A172 (cell line): Measurements from ENCODE around the gene RNASE4. TPM values are rescaled to one million over a fixed set of nuclear protein-coding genes. Genes with fewer than 3 reads are reported as not detected.
"Not testable (repeated sequence)": the region's sequence is repeated elsewhere in the genome, so short reads cannot be mapped to it uniquely, and the experiment has no call there.

Source experiments
- DNase-seq: peaks from one replicate; pipeline ENCODE4 v3.0.0-alpha.2; 2015; ENCODE audit warnings: low spot score
- total RNA-seq: library from RNA; depleted of rRNA; stranded (reverse); fragments of >200 nt; shearing (Covaris generic); gene quantifications from 2 replicates; pipeline ENCODE4 v1.2.3, GENCODE V29; 2014

The RNASE4 gene
- total RNA-seq, 1 experiment from 2014 or later = 0.91 TPM

DNA sequence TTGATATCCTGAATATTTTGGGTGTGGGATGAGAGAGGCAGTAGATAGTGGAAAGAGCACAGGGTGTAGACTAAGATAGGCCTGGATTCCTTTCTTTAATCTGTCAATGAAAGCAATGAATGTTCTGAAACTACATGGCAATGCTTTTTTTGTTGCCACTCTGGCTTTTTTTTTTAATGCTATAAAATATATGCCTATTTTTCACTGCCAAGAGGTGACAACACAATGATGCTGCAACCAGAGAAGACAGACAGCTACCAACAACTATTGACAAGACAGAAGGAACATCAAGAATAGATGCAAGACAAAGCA, 13.6 kb downstream of the RNASE4 start:
- DNase-seq = no peak

DNA sequence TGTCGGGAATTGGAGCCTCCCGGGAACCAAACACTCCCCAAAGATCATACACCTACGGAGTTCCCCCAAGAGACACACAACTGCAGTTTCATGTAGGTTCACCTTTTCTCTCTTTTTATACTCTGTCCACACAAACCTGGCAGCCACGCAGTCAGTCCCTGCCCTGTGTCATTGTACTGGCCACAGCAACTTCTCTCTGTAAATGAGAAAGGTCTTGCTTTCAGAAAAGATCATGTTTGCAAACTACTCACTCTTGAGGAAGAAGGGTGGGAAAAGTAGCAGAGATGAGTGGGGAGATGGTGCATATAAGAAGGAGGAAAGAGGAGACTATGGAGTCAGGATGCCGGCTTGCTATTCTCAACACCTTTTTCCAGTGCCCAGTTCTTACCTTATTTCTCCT, 14.6 kb downstream of the RNASE4 start:
- DNase-seq = no peak

DNA sequence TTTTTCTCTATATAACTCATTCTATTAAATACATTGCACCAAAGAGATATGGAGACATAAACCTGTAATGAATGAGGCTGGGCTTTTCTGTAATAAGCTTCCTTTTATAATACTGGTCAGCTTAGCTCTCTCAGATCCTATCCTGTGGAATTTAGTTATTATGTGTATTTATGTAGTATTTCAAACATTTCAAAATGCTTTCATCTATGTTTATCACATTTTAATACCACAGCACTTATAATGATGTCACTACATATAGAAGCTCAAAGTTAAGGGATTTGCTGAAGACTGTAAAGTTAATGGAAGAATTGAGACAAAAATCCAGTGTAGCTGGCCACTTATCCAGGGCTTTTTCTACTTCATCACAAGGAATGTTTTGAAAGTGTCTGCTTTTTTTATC, 15.6 kb downstream of the RNASE4 start:
- DNase-seq = no peak

DNA sequence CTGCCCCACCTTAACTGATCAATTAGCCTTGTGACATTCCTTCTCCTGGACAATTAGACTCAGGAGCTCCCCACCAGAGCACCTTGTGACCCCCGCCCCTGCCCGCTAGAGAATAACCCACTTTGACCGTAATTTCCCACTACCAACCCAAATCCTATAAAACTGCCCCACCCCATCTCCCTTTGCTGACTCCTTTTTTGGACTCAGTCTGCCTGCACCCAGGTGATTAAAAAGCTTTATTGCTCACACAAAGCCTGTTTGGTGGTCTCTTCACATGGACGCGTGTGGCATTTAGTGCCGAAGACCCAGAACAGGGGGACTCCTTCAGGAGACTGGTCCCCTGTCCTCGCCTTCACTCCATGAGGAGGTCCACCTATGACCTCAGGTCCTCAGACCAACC, 16.6 kb downstream of the RNASE4 start:
- DNase-seq = not testable (repeated sequence)

DNA sequence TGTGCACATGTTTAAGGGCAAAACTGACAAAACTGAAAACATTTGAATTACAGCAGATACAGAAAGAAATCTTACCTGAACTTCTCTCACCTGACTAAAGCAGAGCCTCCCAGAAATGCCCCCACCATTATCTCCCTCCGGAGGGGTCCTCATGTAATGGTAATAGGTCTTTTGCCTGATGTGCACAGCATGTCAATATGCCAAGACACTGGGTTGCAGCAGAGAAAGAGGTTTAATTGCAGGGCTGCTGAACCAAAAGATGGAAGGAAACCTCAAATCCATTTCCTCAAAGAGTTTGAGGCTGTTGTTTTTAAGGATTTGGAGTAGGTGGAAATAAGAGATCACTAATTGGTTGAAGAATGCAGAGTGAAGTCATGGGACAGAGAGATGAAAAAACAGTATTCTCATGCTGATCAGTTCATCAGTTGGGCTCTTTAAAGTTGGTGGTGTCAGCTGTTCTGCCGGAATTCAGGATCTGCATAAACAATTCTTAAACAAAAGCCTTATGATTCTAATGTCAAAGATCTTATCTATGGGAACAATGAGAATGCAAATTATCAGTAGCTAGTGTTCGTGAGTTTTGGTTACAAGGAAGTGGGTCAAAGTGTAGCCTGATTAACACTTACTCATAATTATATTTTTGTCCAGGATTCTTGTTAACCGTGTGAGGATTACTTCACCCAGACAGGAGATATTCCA, 22.4 kb downstream of the RNASE4 start:
- no peak for DNase-seq

DNA sequence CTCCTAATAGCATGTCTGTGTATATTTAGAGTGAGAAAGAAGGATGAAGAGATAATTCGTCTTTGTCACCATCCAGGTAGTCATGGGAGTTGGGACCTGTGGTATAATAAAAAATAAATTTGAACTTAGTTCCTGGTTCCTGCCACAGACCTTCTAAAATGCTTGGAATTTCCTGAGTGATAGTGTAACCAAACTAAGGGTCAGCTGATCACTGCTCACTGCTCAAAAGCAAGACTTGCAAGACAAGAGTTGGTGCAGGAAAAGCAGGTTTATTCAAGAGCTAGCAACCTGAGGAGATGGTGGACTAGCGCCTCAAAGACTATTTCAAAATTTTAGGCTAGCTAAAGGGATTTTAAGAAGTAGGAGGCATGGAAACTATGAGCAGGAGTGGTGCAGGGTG, 23.3 kb downstream of the RNASE4 start:
- peak; percentile 6 for DNase-seq

DNA sequence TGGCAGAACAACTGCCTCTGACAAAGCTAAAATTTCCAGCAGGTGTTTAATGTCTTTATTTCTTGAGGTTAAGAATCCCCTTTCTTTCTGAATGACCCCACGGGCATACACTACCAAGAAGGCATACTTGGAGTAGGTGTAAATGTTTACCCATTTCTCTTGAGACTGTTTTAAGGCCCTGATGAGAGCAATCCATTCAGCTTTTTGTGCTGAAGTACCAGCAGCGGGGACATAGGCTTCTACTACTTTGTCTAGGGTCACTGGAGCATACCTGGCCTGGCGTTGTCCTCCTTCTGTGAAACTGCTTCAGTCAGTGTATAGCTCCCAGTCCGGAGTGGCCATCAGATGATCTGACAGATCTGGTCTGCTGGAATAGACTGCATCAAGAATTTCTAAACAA, 26.9 kb downstream of the RNASE4 start:
- DNase-seq = no peak

DNA sequence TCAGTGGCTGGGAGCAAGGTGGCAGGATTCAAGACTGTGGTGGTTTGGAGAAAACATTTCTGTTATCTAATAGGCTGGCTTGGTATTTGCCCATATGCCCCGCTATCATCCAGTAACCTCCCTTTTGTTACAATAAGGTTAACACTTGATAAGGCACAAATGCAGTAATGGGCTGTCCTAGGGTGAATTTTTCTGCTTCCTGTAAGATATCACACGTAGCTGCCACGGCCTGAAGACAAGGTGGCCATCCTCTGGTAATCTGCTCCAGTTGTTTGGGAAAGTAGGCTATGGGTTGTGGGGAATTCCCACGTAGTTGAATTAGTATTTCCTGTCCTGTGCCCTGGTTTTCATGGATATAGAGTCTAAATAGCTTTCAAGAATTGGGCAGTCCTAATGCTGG, 27.3 kb downstream of the RNASE4 start:
- DNase-seq = no peak

DNA sequence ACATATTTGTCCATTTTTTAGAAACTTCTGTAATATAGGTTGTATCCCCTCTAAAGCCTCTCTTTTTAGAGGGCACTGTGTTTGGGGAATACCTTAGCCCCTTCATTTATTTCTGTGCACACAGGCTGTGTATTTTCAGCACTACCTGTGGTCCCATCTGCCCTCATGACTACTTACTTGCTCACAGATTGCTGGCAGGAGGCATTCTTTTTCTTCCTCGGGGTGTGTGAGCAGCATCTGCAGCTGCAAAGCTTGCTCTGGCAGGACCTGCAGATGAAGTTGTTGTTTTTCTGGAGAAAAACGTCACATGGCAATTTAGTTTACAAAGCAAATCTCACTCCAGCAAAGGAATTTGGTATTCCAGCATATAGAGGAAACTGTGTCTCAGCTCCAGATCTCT, 28.5 kb downstream of the RNASE4 start:
- DNase-seq = no peak

DNA sequence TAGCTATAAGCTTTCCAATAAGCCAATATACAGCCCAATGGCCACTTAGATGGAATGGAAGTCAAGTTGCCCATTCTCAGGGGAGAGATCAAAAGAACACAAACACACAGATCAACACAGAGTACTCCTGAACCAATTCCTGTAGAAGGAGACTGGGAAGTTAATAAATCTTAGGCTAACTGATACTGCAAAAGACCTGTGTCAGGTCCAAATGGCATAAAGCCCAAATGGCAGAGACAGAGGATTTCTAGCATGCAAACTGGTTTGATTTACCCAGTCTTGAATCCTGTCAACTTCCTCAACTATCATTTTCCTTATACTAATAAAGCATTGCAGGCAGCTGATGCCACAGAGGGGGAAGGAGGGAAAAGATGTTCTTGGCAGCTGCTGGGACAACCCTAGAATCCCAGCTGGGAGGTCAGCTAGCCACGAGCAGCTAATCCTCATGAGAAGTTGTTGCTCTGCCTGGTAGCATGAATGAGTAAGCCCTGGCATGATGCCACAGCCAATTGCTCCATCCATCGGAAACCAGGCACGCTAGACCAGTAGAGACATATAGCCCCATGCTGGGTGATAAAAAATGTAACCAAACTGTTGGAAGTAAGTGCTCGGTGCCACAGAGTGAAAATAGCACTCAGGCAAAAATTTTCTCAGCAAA, 30.4 kb downstream of the RNASE4 start:
- DNase-seq = peak; percentile 34

DNA sequence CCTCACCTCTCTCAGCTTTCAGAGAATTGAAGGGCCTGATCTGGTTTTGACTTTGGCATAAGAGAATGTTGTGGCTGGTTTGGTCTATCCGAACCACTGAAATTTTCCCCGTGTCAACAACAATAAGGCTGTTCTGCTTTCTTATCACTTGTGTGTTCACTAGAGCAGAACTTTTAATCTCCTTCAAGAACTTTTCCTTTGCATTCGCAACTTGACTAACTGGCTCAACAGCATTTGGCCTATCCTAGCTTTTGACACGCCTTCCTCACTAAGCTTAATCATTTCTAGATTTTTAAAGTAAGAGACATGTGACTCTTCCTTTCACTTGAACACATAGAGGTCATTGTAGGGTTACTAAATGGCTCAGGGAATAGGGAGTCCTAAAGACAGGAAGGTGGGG, 35.4 kb downstream of the RNASE4 start:
- DNase-seq = no peak

DNA sequence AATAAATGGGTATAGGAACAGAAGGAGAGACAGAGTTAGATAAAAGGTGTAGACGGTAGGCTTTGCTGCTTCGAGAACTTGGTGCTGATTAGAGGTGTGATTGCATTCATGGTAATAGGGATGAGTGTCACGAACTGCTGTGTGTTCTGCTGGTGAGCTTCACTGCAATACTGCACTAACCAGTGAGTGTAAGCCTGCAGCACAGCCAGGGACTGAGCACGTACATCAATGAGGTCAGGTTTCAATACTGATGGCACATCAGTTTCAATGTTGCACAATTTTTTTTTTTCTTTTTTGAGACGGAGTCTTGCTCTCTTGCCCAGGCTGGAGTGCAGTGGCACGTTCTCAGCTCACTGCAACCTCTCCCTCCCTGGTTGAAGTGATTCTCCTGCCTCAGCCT, 36.4 kb downstream of the RNASE4 start:
- DNase-seq = no peak

DNA sequence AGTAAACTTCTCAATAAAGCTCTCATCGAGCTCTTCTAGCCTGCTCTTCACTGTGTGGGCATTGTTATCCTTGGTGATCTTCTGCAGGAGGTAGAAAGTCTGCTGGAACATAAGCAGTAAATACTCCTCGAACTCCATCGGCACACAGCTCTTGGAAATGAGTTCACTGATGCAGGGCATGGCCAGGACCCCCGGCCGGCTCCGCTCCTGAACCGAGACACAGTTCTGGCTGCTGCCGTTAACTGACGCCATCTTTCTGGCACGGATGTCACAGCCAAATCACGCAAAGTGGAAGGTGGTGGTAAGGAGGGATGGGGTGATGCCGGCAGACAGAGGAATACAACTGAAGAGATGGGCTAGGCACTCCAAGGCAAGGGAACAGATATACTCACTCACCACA, 37.7 kb downstream of the RNASE4 start:
- DNase-seq = no peak

DNA sequence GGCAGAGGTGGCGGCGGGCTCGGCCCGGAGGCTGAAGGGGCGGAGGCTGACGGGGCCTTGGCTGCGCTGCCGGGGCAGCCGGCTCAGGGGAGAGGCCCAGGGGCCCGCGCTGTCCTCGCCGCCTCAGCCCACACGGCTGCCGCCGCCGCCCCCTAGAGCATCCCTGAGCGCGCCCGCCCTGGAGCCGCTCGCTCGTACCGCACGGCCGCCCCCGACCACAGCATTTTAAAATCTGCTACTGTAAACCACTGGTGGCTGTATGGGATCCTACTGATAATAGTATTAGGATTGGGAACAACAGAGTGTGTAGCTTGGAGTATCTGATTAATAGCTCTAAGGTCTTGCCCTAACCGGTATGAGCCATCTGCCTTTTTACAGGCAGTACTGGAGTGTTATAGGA, 39.1 kb downstream of the RNASE4 start:
- no peak for DNase-seq

DNA sequence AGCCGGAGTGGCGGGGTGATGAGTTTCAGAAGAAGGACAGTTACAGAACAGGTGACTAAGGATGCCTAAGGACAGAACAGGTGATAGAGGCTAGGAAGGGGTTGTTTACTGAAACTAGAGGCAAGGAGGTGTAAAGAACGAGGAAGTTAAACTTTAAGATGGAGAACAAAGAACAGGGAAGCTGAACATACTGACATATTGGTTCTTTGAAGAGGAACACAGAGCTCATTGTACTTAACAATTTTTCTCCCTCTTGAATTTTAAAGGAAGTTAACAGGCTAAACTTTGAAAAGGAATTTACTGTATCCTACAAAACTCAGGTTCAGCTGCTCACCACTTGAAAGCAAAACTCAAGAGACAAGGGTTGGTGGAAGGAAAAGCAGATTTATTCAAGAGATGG, 41.8 kb downstream of the RNASE4 start:
- not testable (repeated sequence) for DNase-seq

DNA sequence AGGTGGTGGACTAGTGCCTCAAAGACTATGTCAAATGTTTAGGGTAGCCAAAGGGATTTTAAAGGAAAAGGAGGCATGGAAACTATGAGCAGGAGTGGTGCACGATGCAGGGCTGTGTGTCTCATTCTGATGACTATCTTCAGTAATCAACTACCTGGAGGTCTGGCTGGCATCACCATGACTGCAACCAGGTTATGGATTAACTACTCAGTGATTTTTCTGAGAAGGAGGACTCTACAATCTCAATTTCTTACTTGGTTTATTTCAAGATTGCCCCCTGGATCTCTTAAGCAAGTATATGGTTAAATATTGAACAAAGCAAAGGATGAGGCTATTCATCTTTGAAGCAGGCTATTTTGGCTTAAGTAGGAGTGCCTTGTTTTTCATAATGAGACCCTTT, 42.2 kb downstream of the RNASE4 start:
- DNase-seq = no peak

DNA sequence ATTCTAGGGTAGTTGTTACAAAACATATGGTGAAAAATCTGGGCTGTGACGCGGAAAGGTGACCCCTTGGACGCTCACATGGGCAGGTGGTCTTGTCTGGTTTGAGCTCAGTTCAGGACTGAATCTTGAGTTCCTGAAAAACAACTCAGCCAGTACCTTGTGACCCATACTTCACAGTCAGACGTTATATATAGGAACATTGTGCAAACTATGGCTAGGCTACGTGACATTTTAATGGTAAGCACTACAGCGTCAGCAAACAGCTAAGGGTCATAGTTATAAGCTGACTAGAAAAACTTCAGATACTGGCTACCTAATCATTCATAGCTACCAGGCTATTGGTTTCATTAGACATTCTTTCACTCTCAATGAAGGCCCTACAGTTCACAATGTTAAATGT, 46.5 kb downstream of the RNASE4 start:
- DNase-seq = no peak

DNA sequence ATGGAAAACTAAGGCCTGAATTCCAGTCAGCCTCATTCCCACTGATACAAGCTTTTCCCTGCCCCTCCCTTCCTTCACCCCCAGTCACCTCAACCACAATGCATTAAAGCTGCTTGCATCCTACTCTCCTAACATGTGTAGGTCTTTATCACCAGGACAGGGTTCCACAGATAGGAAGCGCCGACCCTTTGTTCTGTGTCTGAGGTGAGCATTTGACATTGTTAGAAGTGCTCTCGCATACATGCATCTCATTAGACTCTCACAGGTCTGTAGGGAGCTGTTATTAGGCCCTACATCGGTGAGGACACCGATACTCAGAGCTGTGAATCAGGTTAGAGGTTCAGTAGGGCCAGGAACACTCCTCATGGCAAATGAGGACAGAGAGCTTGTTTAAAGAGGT, 48.1 kb downstream of the RNASE4 start:
- no peak for DNase-seq

DNA sequence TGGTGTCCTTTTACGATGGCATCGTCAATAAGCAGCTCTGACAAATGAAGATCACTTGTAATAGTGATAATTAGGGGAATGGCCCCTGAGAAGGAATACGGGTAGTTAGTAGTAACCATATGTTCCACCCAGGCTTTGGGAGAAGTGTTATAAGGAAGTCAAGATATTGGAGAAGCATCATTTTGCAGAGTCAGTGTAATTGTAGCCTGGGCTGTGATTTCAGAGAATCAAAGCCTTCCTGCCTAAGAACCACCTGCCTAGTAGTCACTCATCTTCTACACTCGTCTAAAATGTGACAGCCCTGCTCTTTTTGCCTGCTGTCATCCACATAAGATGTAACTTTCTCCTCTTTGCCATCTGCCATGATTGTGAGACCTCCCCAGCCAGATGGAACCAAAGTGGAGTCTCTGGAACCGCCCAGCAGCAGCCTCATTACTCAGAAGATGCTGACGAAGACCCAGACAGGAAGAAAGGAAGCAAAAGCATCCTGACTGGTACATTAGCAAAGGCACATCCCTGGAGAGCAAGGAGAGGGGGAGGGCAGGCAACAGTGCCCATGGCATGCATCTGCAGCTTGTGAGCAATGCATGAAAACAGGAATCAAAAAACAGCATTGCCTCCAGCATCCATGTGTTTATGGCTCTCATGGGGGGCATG, 48.7 kb downstream of the RNASE4 start:
- DNase-seq = no peak

DNA sequence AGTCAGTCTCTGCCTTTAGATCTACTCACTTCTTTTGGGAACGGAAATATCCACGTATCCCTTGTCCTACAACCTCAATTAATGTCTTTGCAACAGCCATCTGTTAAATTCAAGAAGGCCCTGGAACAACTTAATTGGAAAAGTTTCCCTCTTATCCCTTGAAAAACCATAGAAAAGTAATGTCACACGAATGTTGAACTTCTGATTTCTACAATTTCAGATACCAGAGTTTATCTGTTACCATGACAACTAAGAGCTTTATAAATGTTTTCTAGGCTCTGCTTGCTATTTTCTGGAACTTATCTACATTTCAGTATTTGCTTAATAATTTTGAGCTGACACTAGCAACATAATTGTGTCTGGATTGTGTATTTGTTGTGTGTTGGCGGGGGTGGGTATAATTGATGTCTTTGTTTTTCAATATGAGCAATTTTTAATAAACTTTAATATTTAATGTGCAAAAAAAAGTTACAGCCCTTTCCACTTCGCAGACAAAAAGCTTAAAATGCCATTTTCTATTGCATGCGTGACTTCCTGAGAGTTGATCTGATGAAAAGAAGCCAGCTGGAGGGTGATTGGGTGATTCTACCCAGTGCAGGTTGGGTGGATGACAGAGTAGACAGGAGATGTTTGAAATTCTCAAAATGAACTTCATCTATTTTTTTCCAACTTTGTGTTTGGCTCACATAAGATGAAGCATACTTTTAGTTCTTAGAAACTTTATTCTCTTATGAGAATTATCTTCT, 49.5 kb downstream of the RNASE4 start:
- no peak for DNase-seq

DNA sequence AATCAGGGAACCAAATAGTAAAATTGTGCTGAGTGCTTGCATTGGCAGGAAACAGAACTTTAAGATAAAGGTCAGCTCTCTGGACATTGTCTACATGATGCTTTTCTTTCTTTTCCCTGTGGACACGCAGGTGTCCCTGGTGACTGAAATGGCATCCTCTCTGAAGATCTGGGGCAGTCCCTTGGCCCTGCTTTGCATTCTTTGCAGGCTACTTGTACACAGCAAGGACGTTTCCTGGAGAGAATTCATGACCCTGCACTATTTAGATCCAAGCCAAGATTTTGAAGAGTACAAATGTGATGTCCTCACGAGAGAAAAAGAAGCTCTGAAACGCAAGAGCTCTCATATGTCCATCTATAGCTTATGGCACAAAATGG, 50.1 kb downstream of the RNASE4 start:
- DNase-seq = no peak

DNA sequence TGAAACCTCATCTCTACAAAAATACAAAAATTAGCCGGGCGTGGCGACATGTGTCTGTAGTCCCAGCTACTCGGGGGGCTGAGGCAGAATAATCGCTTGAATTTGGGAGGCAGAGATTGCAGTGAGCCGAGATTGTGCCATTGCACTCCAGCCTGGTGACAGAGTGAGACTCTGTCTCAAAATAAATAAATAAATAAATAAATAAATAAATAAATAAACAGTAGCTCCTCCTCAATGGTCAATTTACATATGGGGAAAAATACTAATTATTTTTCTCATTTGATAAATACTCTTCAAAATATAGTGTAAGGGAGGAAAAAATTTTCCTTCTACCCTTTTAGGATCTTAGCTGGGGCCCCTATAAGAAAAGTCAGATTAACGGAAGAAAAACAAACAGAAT, 53.9 kb downstream of the RNASE4 start:
- DNase-seq = not testable (repeated sequence)

DNA sequence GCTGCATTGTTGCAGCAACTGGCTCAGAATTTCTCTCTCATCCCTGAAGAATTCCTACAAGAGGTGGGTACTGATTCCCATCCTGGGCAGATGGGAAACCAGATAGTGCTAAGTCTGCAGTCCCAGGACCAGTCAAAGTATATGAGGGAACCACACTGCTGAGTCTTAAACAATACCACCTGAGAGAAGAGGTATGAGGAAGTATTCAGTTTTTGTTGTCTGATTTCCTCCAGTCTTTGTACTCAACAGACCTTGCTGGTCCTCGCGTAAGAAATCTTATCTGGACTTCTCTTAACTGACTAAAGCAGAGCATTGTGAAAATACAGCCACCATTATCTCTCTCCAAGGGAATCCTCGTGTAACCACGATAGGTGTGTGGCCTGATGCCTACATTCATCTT, 57.8 kb downstream of the RNASE4 start:
- no peak for DNase-seq
